DOHH2 (cell line): ENCODE measurements around the gene EHBP1L1.

Experiments used
- H3F3A ChIP-seq: fragments of 200-600 bp; sonication (generic), shearing (Covaris generic); 2 replicates; pipeline ENCODE4 v1.6.0; 2016; ENCODE audit warnings: antibody characterized with exemption, mild to moderate bottlenecking; ENCODE audit not compliant: control insufficient read depth, insufficient read depth
- H3K27ac ChIP-seq: fragments of 200-600 bp; sonication (generic); 2 replicates; pipeline ENCODE4 v1.5.1; 2014; ENCODE audit warnings: low read depth, mild to moderate bottlenecking, low read length, moderate library complexity
- H3K27me3 ChIP-seq: fragments of 200-600 bp; sonication (generic); 2 replicates; pipeline ENCODE4 v1.6.1; 2014; ENCODE audit warnings: mild to moderate bottlenecking, low read length, mixed read lengths; ENCODE audit not compliant: control insufficient read depth
- H3K36me3 ChIP-seq: fragments of 200-600 bp; sonication (generic); 2 replicates; pipeline ENCODE4 v1.6.1; 2014; ENCODE audit warnings: mild to moderate bottlenecking, low read length, moderate library complexity, mixed read lengths; ENCODE audit not compliant: control insufficient read depth
- H3K4me1 ChIP-seq: fragments of 200-600 bp; sonication (generic); 2 replicates; pipeline ENCODE4 v1.6.1; 2014; ENCODE audit warnings: mild to moderate bottlenecking, low read length, mixed read lengths; ENCODE audit not compliant: control insufficient read depth
- H3K4me2 ChIP-seq: fragments of 200-600 bp; sonication (generic); 2 replicates; pipeline ENCODE4 v1.6.0; 2014; ENCODE audit warnings: mild to moderate bottlenecking, low read length, moderate library complexity
- H3K4me3 ChIP-seq: fragments of 200-600 bp; sonication (generic); 2 replicates; pipeline ENCODE4 v1.5.1; 2014; ENCODE audit warnings: mild to moderate bottlenecking, low read length, mixed read lengths
- H3K79me2 ChIP-seq: fragments of 200-600 bp; sonication (generic); 2 replicates; pipeline ENCODE4 v1.6.1; 2014; ENCODE audit warnings: mild to moderate bottlenecking, low read length, mixed read lengths; ENCODE audit not compliant: control insufficient read depth
- H3K9me2 ChIP-seq: fragments of 200-600 bp; sonication (generic); replicated peaks from 2 replicates; pipeline ENCODE4 v1.6.1; 2014; ENCODE audit warnings: mild to moderate bottlenecking, low read length, mixed read lengths; ENCODE audit not compliant: control insufficient read depth
- H3K9me3 ChIP-seq: fragments of 200-600 bp; sonication (generic); 2 replicates; pipeline ENCODE4 v1.6.1; 2014; ENCODE audit warnings: antibody characterized with exemption, low read length, mixed read lengths; ENCODE audit not compliant: control insufficient read depth, insufficient read depth
- H4K20me1 ChIP-seq: fragments of 200-600 bp; sonication (generic); 2 replicates; pipeline ENCODE4 v1.6.0; 2014; ENCODE audit warnings: low read depth, mild to moderate bottlenecking, antibody characterized with exemption, low read length, moderate library complexity; ENCODE audit not compliant: control insufficient read depth, insufficient read depth
- EZH2phosphoT487 ChIP-seq: fragments of 200-600 bp; sonication (generic); IDR thresholded peaks from 2 replicates; pipeline ENCODE4 v1.6.1; 2017; ENCODE audit warnings: borderline replicate concordance, mild to moderate bottlenecking, antibody characterized with exemption, low read length, moderate library complexity, mixed read lengths
- TF ChIP-seq, protein P1 (sequence below): fragments of 200-600 bp; sonication (generic); IDR thresholded peaks from one replicate; pipeline ENCODE4 v1.5.1; 2014; ENCODE audit warnings: antibody characterized with exemption, mild to moderate bottlenecking, low read depth, low read length; ENCODE audit not compliant: poor library complexity, severe bottlenecking

EHBP1L1 gene

DNA sequence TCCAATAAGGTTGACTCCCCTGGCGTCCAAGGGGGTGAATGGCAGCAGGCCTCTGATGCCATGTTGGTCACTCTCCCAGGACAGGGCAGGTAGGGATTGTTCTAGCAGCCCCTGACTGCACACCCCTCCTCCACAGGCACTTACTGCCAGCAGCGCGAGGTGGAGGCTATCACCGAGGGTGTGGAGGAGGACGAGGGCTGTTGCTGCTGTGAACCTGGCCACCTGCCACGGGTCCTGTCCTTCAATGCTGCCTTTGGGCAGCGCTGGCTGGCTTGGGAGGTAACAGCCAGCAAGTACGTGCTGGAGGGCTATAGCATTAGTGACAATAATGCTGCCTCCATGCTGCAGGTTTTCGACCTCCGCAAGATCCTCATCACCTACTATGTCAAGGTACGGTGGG lies 54.4 kb downstream of the EHBP1L1 start:
- H3K27ac ChIP-seq = no peak overlapping the region
- no peak overlapping the region for H3K4me3 ChIP-seq
- no peaks in the 10 kb centered on the region for H4K20me1 ChIP-seq
- H3K4me2 ChIP-seq = no peak overlapping the region
- no peaks in the 10 kb centered on the region for H3K9me2 ChIP-seq
- no peaks in the 10 kb centered on the region for H3K79me2 ChIP-seq
- H3K9me3 ChIP-seq = no peaks in the 10 kb centered on the region
- H3K36me3 ChIP-seq = peaks cover 79% of the 10 kb centered on the region
- no peaks in the 10 kb centered on the region for H3K27me3 ChIP-seq
- TF ChIP-seq EZH2phosphoT487 = no peak
- TF ChIP-seq, protein P1, sequence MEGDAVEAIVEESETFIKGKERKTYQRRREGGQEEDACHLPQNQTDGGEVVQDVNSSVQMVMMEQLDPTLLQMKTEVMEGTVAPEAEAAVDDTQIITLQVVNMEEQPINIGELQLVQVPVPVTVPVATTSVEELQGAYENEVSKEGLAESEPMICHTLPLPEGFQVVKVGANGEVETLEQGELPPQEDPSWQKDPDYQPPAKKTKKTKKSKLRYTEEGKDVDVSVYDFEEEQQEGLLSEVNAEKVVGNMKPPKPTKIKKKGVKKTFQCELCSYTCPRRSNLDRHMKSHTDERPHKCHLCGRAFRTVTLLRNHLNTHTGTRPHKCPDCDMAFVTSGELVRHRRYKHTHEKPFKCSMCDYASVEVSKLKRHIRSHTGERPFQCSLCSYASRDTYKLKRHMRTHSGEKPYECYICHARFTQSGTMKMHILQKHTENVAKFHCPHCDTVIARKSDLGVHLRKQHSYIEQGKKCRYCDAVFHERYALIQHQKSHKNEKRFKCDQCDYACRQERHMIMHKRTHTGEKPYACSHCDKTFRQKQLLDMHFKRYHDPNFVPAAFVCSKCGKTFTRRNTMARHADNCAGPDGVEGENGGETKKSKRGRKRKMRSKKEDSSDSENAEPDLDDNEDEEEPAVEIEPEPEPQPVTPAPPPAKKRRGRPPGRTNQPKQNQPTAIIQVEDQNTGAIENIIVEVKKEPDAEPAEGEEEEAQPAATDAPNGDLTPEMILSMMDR = no peak
- H3K4me1 ChIP-seq = no peaks in the 10 kb centered on the region
- no peaks in the 10 kb centered on the region for H3F3A ChIP-seq

DNA sequence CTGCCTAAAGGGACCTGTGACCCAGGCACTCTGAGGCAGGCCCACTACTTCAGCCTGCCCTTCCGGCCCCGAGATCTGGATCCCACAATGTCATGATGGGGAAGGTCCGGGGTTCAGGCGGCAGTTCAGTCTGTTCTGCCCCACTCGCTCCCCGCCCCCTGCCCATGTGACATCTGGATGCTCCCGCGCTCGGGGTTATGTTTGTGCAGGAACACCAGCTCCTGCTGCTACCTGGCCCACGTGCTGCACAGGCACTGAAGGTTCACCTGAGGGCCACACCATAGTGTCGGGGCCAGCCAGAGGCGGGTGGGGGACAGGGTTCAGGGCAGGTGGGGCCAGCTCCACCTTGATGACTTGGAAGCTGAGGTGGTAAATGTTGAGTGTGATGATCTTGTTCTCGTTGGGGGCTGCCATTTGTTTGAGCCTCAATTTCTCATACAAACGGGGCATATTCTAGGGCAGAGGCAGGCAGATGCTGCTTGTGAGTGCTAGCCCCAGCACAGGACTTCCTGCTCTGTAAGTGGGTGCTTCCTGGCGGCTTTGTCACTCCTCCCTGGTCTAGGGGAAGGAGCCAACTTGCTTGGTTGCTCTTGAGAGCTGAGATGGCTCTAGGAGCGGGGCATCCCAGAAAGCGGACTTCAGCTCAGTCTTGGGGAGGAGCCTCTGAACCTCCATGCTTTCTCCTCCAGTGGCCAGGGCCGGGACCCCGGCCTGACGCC lies 57.7 kb downstream of the EHBP1L1 start:
- H3K36me3 ChIP-seq = peaks cover 77% of the 10 kb centered on the region
- no peaks in the 10 kb centered on the region for H3K27me3 ChIP-seq
- H3F3A ChIP-seq = peaks cover 14% of the 10 kb centered on the region
- no peak overlapping the region for H3K4me3 ChIP-seq
- no peaks in the 10 kb centered on the region for H3K9me3 ChIP-seq
- no peaks in the 10 kb centered on the region for H3K9me2 ChIP-seq
- no peaks in the 10 kb centered on the region for H4K20me1 ChIP-seq
- H3K79me2 ChIP-seq = peaks cover 5% of the 10 kb centered on the region
- H3K4me2 ChIP-seq = no peak overlapping the region
- peaks cover 17% of the 10 kb centered on the region for H3K4me1 ChIP-seq
- no peak for TF ChIP-seq EZH2phosphoT487
- no peak overlapping the region for H3K27ac ChIP-seq

DNA sequence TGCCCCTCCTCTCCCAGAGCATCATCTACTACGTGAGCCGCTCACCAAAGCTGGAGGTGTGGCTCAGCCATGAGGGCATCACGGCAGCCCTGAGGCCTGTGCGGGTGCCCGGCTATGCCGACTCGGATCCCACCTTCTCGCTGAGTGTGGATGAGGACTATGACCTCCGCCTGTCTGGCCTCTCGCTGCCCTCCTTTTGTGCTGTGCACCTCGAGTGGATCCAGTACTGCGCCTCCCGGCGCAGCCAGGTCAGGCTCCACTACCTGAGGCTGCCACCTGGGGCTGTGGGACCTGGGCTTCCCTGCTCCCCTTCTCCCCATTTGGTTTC lies 58.2 kb downstream of the EHBP1L1 start:
- Histone ChIP-seq H4K20me1 (no peaks in the 10 kb centered on the region), H3K27ac (no peak overlapping the region), H3K4me3 (no peak overlapping the region), H3K9me2 (no peaks in the 10 kb centered on the region), H3K9me3 (no peaks in the 10 kb centered on the region), H3K36me3 (peaks cover 78% of the 10 kb centered on the region), H3K4me2 (no peak overlapping the region), H3F3A (peaks cover 19% of the 10 kb centered on the region), H3K4me1 (peaks cover 22% of the 10 kb centered on the region), H3K27me3 (no peaks in the 10 kb centered on the region), H3K79me2 (peaks cover 9% of the 10 kb centered on the region)
- no peak for TF ChIP-seq EZH2phosphoT487
- TF ChIP-seq, protein P1 = no peak

DNA sequence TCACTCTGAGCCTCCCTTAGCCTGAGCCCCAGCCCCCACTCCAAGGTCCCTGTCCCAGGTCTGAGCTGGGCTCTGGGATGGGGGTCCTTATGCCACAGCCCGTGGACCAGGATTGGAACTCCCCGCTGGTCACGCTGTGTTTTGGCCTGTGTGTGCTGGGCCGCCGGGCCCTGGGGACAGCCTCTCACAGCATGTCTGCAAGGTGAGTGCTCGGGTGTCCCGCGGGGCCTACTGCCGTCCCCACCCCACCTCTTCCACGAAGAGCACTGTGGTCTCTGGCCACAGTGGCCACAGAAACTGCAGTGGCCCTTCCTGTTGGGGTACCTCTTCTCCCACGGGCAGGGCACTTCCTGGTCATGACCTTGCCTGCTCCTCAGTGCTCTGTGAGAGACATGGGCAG lies 58.6 kb downstream of the EHBP1L1 start:
- Histone ChIP-seq H3K4me1 (peaks cover 25% of the 10 kb centered on the region), H4K20me1 (no peaks in the 10 kb centered on the region), H3K27ac (no peak overlapping the region), H3K9me3 (no peaks in the 10 kb centered on the region), H3K4me2 (no peak overlapping the region), H3K79me2 (peaks cover 9% of the 10 kb centered on the region), H3K27me3 (no peaks in the 10 kb centered on the region), H3K4me3 (no peak overlapping the region), H3K36me3 (peaks cover 76% of the 10 kb centered on the region), H3F3A (peaks cover 22% of the 10 kb centered on the region), H3K9me2 (no peaks in the 10 kb centered on the region)
- TF ChIP-seq EZH2phosphoT487 = no peak
- TF ChIP-seq, protein P1 = no peak
